K562 (cell line): ENCODE data around the gene ACAA2.

Source experiments
- CREM ChIP-seq: IDR thresholded peaks from 2 replicates; pipeline ENCODE4 v1.6.1; 2014; ENCODE audit warnings: antibody characterized with exemption, low read depth
- EP300 ChIP-seq: IDR thresholded peaks from 2 replicates; pipeline ENCODE4 v1.6.1; 2012; ENCODE audit warnings: low read length, improper control_type of control experiment
- HNRNPLL ChIP-seq: fragments of 200-400 bp; formaldehyde crosslinking; IDR thresholded peaks from 2 replicates; pipeline ENCODE4 v1.6.1; 2017; ENCODE audit warnings: low read length, low read depth, mild to moderate bottlenecking; ENCODE audit not compliant: poor library complexity, severe bottlenecking
- TEAD1 ChIP-seq, 2 experiments: fragments of 450-650 bp in 1 of 2; sonication (generic) in 1 of 2; formaldehyde crosslinking; IDR thresholded peaks; 2 replicates each; pipeline versions ENCODE4 v1.4.0 to v1.8.0; 2020 to 2022; ENCODE audit warnings: mild to moderate bottlenecking in 2 of 2, missing genetic modification reagents in 1 of 2
- ZNF224 ChIP-seq: sonication (generic); formaldehyde crosslinking; IDR thresholded peaks from 2 replicates; pipeline ENCODE4 v1.8.0; 2022; ENCODE audit warnings: mild to moderate bottlenecking, missing genetic modification reagents
- ZNF274 ChIP-seq: IDR thresholded peaks from 2 replicates; pipeline ENCODE4 v1.6.1; 2011; ENCODE audit warnings: low read depth, mild to moderate bottlenecking, low read length, moderate library complexity, borderline replicate concordance
- TF ChIP-seq, protein P1 (sequence below): fragments of 450-650 bp; conservative IDR thresholded peaks from 2 replicates; pipeline ENCODE4 v1.6.1; 2016; ENCODE audit warnings: missing genetic modification characterization, low read depth, mild to moderate bottlenecking, missing compliant biosample characterization, moderate library complexity
- TF ChIP-seq, protein P2 (sequence below): sonication (generic); formaldehyde crosslinking; IDR thresholded peaks from 2 replicates; pipeline ENCODE4 v1.8.1; 2022; ENCODE audit warnings: missing genetic modification reagents

DNA sequence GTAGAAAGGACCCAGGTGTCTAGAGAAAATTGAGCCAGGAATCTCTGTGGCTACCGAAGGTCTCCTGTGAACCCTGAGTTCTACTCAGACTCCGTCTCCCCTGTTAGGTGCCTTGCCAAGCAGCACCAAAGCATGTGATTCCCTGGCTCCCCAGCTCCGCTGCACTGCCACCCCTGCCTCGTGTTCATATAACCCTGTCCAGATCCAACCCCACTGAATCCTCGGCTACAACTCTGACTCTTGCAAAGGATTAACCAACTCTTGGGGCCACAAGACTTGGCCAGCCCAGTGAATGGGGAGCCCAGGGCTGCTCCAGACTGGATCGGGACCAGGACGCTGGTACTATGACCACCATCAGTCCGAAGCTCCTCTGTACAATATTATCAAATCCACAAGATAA lies 37.3 kb upstream of the ACAA2 start:
- TF ChIP-seq ZNF224 (CRISPR knock-in tag) (no peak), CREM (no peak), EP300 (no peak), ZNF274 (no peak), HNRNPLL (no peak), TEAD1 (CRISPR knock-in tag; IDR thresholded peaks at IDR 0.05) (no peak)
- TF ChIP-seq, protein P1, sequence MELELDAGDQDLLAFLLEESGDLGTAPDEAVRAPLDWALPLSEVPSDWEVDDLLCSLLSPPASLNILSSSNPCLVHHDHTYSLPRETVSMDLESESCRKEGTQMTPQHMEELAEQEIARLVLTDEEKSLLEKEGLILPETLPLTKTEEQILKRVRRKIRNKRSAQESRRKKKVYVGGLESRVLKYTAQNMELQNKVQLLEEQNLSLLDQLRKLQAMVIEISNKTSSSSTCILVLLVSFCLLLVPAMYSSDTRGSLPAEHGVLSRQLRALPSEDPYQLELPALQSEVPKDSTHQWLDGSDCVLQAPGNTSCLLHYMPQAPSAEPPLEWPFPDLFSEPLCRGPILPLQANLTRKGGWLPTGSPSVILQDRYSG (tag) = no peak
- TF ChIP-seq, protein P2, sequence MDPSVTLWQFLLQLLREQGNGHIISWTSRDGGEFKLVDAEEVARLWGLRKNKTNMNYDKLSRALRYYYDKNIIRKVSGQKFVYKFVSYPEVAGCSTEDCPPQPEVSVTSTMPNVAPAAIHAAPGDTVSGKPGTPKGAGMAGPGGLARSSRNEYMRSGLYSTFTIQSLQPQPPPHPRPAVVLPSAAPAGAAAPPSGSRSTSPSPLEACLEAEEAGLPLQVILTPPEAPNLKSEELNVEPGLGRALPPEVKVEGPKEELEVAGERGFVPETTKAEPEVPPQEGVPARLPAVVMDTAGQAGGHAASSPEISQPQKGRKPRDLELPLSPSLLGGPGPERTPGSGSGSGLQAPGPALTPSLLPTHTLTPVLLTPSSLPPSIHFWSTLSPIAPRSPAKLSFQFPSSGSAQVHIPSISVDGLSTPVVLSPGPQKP = no peak
